Fibroblast of skin of right biceps (primary cell): ENCODE data around the gene NAV2.

ENCODE experiments used
- DNase-seq: peaks from one replicate; pipeline ENCODE4 v3.0.0-alpha.2; 2013

The NAV2 gene

DNA sequence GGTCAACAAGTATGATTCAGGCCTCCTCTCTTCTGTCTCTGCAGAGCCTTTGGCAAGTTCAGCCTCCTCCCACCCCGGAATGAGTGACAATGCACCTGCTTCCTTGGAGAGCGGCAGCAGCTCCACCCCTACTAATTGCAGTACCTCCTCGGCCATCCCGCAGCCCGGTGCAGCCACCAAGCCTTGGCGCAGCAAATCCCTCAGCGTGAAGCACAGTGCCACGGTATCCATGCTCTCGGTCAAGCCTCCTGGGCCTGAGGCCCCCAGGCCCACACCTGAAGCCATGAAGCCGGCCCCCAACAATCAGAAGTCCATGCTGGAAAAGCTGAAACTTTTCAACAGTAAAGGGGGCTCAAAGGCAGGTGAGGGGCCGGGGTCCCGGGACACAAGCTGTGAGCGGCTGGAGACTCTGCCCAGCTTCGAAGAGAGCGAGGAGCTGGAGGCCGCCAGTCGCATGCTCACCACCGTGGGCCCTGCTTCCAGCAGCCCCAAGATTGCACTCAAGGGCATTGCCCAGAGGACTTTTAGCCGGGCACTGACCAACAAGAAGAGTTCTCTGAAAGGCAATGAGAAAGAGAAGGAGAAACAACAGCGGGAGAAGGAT, 220.6 kb downstream of the NAV2 start:
- no peak for DNase-seq

DNA sequence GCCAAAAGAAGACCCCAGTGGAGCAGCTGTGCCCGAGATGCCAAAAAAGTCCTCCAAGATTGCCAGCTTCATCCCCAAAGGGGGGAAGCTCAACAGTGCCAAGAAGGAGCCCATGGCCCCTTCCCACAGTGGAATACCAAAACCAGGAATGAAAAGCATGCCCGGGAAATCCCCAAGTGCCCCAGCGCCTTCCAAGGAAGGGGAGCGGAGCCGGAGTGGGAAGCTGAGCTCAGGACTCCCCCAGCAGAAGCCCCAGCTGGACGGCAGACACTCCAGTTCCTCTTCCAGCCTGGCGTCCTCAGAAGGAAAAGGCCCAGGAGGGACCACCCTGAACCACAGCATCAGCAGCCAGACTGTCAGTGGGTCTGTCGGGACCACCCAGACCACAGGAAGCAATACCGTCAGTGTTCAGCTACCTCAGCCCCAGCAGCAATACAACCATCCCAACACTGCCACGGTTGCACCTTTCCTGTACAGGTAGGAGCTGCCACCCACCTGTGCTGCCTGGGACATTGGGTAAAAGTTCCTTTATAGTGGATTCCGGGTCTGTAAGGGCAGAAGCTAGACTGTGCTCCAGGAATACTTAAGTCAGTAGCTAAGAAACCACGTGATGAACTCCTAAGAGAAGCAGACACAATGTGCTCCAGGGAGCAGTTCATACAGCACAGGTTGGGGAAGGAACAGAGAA, 221.3 kb downstream of the NAV2 start:
- DNase-seq = no peak

DNA sequence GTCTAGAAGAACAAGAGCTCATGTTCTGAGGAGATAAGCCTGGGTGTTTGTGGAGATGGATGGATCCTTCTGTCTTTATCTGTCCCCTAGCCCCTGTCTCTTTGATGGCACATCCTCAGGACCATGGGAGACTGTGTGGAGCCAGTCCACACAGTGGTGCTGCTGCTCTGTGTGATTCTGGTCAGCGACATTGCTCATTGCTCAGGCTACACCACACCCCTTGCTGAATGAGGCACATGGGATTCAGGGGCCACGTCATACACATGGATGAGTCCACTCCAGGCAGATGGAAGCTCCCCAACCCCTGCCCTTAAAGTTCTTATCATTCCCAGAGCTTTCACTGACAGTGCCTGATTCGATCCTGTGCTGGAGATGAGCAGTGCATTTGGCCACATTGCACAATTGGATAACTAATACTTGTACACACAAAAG, 222.2 kb downstream of the NAV2 start:
- DNase-seq = peak; percentile 83

DNA sequence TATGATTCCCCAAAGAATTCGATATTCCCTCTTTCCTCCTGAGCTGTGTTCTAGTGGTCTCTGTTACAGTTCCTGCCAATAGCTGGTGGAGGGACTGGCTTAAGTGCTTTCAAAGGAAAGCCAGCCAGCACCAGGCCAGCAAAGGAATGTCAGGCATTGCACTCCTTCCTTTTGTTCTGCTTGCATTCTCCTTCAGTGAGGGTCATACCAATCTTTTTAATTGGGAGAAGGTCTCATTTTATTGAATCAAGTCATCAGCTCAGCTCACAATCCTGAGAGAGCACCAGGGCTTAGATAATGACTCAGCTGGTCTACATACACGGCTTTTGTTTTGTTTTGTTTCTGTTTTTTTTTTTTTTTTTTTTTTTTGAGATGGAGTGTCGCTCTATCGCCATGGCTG, 222.9 kb downstream of the NAV2 start:
- peak; percentile 92 for DNase-seq

DNA sequence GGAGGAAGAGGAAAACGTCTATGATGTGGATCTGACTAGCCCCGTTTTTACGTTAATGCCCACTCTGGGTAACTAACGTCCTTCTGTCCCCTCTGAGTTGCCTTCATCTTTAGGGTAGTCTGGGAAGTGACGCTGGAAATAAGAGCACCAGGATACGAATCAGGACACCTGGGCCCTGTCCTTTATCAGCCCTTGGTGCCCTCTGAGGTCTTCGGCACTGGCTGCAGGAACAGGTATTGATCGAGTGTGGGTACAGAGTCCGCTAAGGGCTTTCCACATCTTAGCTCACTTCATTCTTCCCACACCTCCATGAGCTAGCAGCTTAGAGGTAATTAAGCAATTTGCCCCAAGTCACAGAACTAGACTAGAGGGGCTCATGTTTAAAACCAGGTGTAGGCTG, 223.8 kb downstream of the NAV2 start:
- no peak for DNase-seq

DNA sequence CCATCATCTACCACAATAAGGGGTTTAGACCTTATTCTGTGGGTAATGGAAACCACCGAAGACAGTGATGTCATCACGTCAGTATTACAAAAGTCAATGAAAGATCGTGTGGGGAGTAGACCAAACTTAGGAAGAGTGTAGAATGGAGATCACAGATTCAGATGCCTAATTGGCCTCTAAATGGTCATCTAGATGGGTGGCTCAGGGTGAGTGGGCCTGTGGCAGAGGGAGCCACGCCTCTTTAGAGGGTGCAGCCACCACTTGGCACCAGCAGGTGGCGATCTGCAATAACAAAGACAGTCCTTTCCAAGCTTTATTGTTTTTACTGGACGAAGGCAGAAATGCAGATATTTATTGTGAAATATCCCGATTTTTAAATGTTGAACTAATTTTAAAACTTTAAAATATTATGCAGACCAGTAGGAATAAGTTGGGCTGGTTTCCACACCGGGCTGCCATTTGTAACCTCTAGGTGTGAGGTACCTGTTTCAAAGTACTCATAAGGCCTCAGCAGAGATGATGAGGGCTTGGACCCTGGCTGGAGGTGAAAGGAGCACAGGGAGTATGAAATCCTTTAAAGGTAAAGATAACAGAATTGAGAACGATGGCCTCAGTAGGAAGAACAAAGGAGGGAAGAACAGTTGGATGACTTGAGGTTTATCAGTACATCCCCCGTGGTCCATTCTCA, 225.7 kb downstream of the NAV2 start:
- DNase-seq = peak; percentile 51

DNA sequence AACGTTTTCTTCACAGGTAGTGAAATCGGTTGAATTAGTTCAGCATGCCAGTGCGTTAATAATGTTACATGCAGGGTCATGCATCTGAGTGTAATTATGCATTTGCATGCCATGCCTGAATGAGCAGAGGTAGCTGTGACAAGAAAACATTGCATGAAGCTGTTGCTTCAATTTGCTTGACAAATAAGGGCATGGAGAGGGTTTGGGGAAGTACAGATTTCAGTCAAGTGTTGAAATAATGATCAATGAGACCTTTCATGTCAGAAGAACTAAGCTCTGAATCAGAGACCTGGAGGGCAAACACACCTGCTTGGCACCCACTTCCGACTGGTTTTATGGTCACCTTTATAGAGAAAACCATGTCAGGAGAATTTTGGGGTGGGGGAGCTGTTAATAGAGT, 226.2 kb downstream of the NAV2 start:
- DNase-seq = no peak

DNA sequence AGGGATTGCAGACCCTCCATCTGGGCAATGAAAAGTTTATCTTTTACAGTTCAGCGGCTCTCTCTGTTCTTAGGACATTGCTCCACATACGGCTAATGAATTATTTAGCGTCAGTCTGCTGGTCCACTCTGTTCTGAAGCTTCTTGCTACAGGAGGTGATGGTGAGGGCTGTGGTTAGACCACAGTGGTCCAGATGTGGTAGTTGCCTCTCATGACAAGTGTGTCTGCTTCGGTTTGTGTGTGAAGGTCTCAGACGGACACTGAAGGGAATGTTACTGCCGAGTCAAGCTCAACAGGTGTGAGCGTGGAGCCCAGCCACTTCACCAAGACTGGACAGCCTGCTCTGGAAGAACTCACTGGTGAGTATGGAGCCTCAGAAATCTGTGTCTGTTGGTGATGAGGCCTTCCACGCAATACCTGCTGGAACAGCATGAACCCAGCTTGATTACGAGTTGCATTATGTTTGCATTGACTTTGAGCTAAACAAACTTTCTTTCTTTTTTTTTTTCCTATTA, 226.8 kb downstream of the NAV2 start:
- no peak for DNase-seq

DNA sequence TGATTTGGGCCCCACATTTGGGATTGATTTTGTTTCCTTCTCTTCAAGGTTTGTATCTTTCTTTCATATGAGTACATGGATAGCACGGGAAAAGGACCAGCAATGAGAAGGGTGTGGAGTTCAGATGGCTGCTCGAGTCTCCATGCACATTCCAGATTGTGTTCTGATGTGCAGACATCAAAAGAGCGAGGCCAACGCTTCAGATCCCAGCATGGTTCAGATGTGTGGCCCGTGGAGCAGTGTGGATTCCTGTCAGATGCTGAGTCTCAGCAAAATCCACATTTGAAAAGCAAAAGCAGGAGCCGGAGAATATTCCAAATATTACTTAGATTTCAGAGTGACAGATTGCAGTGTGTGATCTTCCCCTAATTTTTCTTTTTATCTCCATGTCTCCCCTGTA, 228.2 kb downstream of the NAV2 start:
- no peak for DNase-seq

DNA sequence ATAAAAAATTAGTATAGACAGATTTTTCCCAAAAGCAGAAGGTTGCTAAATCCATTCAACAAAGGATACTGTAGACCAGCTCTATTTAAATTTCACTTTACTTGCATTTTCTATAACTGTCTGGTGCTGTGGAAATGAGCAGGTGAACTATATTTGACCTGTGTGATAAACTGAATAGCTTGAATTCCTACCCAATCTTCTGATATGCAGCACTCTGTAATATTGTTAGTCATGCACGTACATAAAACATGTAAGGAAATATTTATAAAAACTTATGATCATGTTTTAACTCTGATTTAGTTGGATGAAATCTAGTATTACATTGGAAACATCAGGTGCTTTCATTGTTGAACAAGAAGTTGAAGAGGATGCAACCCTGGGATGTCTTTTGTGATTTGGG, 234.0 kb downstream of the NAV2 start:
- DNase-seq = no peak

DNA sequence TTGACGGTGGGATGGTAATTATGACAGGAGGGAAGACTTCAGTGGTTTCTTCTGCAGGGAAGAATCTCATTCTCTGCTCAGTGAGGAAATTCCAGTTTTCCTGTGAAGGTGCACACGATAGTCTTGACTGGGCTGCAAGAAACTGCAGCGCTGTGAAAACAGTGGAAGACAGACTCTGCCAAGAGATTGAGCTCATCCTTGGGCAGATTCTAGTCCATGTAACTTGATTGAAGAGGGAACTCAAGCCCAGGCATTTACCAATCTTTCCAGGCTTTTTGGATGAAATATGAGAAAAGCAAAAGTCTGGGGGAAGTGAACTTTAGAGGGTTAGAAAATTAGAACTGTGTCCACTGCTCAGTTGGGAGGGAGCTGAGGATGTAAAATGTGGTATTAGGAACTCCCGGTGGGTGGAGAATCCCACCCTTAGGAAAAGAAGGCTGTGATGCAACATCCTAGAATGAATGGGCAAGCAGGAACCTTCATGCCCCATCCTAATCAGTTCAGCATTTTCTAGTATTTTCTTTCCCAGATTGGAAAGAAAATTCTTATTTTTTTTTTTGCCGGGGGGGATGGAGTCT, 235.0 kb downstream of the NAV2 start:
- no peak for DNase-seq

DNA sequence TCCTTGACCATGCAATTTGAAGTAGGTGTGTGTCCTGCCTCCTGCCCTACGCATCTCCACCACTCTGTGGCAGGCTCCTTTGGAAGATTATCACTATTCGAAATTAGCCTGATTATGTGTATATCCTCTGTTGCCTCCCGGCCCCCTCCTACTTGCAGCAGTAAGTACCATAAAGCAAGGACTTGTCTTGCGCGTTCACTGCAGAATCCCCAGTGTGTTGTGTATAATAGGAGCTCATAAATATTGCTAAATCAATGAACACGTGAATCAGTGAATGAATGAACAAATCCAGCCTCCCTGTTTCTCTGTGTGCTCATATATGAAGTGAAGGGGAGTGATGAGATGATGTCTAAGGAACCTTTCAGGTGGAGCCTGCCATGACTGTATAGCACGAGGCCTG, 237.0 kb downstream of the NAV2 start:
- DNase-seq = no peak

DNA sequence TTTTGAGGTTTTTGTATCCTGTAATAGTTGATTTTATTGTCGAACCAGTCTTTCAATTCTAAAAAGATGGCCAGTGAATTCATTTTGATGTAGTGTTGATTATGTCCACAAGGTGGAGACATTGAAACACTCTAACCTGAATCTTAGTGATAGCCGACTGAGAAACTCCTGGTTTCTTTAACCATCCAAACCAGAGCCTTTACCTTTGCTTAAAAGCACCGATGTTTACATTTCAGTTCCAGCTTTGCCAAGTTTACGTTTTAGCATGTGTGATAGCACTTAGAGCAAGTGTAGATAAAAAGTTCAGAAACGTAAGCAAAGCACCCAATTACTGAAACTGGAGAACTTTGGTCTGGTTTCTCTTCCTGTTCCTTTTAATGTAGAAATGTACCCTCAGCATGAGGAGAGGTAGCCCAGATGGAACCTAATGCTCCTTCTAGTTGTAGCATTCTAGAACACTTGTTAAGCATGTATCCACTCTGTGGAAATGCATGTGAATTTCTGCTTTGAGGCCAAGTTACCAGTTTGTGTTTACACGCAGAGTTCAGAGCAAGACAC, 239.0 kb downstream of the NAV2 start:
- DNase-seq = peak; percentile 59

DNA sequence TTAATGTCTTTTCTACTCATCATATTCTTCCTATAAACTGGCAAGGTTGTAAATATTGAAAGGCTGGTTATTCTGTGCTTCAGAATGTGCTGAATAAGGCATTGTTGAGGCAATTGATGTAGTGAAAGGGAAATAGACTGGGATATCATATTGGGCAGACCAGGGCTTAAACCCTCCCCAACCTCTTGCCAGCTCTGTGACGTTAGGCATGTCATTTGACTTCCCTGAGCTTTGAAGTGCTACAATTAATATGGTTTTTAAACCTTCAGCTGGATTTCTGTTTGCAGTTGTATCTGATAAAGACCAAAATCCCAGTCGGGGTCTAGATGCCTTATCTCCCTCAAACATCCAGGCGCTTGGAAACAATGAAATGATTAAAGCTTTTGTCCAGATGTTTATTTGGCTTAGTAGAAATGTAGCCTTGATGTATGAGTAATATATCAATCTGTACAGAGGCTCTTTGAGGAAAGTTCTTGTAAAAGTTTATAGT, 239.5 kb downstream of the NAV2 start:
- no peak for DNase-seq

DNA sequence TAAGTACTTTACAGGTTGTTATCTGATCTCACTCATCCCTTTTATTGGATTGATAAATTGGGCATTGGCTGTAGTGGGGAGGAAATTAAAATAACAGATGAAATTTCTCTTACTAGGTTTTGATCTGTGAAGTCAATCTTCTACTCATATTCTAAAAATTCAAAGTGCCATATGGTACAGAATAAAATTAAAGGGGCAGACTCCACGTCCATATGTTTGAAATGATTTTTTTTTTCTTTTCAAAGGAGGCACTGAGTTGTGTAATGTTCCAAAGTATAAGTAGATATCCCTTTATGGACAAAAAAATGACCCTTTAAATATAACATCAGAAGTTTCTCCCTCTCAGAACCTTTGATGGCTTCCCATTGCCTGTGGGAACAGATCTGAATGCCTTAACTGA, 240.3 kb downstream of the NAV2 start:
- DNase-seq = no peak

DNA sequence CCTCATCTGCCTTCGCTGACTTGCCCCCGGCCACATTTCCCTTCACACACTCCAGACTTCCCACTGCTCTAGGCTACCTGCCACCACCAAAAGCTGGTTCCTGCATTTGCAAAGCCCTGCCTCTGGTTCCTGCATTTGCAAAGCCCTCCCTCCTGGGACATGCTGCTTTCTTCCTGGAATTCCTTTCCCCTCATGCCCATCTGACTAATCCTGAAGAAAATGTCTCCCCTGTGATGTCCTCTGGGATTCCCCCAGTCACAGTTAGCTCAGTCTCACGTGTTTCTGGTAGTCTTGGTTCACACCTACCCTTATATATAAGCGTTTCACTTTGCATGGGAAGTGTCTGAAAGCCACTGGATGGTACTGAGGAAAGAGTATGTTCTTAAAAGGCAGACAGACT, 240.7 kb downstream of the NAV2 start:
- peak; percentile 77 for DNase-seq

DNA sequence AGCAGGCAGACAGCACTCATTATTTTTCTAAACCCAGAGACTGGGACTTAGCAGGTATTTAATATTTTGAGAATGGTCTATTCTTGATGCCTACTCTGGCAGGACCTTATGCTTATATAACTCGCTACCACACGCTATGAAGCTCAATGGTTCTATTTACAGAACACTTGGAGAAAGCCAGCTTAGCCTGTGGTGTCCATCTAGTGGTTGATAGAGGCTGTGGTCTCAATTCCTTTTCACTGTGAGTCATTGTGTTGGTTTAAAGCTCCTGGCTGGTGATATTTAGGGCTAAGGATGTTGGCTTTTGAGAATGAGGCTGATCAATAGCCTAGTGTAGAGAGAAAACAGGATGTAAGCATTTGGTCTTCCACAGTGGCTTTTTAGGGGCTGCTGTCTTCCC, 241.3 kb downstream of the NAV2 start:
- peak; percentile 84 for DNase-seq

DNA sequence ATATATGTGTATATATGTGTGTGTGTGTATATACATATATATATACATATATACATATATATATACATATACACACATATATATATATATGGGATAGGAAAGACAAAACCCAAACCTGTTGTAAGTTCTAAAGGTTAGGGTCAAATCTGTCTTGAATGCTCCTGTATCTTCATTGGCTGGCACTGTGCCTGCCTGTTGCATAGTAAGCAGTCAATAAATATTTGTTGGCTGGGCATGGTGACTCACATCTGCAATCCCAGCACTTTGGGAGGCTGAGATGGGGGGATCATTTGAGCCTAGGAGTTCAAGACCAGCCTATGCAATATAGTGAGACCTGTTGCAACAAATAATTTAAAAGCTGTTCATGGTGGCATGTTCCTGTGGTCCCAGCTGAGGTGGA, 242.3 kb downstream of the NAV2 start:
- DNase-seq = no peak

DNA sequence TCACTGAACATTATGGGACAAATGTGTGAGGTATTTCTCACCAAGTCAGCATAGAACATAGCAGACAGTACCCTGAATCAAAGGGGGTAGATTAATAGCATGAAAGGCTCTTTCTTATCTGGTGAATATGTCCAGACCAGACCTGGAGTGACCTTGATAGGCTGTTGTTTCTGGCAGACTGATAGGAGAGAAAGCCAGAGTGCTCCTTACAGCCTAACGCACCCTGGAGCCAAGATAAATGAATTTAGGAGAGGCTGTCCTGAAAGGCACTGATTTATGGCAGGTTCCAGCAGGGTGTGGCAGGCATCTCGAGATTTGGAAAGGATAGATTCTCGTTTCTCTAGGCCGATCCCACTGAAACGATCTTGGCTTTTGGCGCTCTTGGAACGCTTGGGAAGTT, 243.0 kb downstream of the NAV2 start:
- no peak for DNase-seq

DNA sequence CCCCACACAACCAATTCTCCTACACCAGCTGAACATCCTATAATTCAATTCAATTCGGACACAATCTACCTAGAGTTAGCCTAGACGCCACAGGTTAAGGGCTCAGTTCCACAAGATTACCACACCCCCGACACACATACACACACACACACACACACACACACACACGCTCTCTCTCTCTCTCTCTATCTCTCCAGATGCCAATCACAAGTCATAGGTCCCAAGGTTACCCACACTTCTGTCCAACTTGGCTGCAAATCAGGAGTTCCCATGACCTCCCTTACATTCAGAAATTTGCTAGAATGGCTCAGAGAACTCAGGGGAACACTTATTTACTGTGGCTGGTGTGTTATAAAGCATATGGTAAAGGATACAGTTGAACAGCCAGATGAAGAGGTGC, 243.6 kb downstream of the NAV2 start:
- DNase-seq = no peak

DNA sequence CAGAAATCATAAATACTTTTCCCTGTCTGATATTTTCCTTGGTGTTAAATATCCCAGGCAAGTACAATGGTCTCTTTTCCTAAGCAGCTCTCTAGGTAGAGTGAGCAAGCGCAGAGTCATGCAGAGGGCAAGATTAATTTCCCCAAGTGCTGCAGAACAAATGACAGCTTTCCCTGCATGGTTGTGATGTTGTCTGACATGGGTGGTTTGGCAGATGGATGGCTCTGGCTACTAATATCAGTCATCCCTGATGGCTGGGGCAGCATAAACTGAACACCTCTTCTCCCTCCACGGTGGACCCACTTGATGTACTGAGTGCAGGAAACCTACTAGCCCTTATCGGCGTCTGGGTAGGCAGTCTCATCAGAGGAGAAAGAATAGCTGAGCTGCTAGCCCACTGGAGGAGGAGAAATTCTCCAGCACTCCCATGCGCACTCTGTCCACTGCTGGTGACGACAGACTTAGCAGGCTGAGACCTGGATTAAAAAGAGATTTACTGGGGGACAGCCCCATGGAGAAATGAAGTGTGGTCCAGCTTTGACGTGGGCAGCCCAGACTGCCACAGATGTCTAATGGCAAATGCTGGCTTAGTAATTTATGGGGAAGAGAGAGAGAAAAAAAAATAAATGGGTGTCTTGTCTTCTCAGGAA, 244.8 kb downstream of the NAV2 start:
- DNase-seq = no peak

DNA sequence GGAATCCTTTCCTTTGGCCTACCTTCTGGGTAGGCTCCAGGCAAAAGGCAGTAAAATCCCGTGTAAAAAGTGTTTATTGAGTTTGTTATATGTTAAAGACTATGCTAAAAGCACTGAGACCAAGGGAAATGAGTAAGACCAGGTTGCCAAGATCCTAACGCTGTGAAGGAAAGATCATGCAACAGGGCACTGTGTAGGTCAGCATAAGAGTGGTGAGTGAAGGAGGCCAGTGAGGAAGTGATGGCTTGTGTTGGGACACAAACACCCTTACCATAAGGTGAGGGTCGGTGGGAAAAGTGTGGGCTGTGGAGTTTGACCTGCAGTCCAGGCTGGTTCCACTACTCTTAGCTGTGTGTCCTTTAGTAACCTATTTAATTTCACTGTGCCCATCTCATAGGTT, 245.6 kb downstream of the NAV2 start:
- DNase-seq = no peak

DNA sequence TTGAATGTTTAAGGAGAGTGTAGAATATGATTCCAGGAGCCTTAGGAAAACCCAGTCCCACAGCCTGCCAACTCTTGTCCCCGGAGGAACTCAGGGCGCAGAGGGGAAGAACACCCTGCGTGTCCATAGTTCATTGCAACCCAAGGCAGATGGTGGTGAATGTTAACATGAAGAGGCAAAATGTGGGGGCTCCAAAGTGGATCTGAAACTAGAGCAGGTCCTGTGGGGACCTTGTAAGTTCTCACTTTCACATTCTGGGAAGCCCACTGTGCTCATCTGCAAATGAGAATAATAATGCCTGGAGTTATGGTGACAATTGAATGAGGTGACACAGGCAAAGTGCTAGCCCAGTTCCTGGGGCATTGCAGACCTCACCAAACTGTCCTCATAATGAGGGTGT, 246.6 kb downstream of the NAV2 start:
- no peak for DNase-seq
